Endothelial cell of umbilical vein (primary cell): ENCODE data around the gene PYHIN1. TPM values are rescaled to one million over a fixed set of nuclear protein-coding genes. Genes with fewer than 3 reads are reported as not detected.

ENCODE experiments used
- BruUV-seq: library from RNA; stranded (reverse); fragments of 400-500 nt; replicated peaks from 2 replicates; lab custom pipeline; 2021; lab: Mats Ljungman, UMichigan
- CTCF ChIA-PET: fragments of 300-600, 350-600 bp; sonication (Branson Sonifier 250); formaldehyde crosslinking; loops from one replicate; lab custom pipeline; 2021; ENCODE audit warnings: antibody characterized with exemption, inconsistent platforms; lab: Charles Lee
- POLR2A ChIA-PET: fragments of 300-600, 350-600 bp; sonication (Branson Sonifier 250); formaldehyde crosslinking; loops from one replicate; lab custom pipeline; 2021; ENCODE audit warnings: antibody characterized with exemption, inconsistent platforms; lab: Charles Lee
- DNase-seq: peaks from one replicate; pipeline ENCODE4 v3.0.0-alpha.2; 2011; ENCODE audit warnings: low read depth, low spot score
- FAIRE-seq: peaks from 2 replicates; lab custom pipeline; 2011; peaks lifted over from hg19 to GRCh38; lab: Jason Lieb, UNC
- H2AFZ ChIP-seq: 2 replicates; pipeline ENCODE4 v1.6.0; 2012; ENCODE audit warnings: low read depth, low read length, control low read depth, inconsistent platforms
- H3K27ac ChIP-seq: 2 replicates; pipeline ENCODE4 v1.5.1; 2011; ENCODE audit warnings: low read depth, mild to moderate bottlenecking, control low read depth, low read length, moderate library complexity; ENCODE audit not compliant: insufficient read depth
- H3K27me3 ChIP-seq, 2 experiments: 2 replicates each; pipeline versions ENCODE4 v1.6.0 to v1.6.1; 2011; ENCODE audit warnings: low read length in 2 of 2, mixed read lengths in 1 of 2; ENCODE audit not compliant: control insufficient read depth in 2 of 2, insufficient read depth in 2 of 2
- H3K36me3 ChIP-seq, 2 experiments: 2 replicates in 1 of 2; 3 replicates in 1 of 2; pipeline ENCODE4 v1.5.1; 2011; ENCODE audit warnings: low read length in 2 of 2, mild to moderate bottlenecking in 1 of 2, moderate library complexity in 1 of 2; ENCODE audit not compliant: control insufficient read depth in 2 of 2, insufficient read depth in 2 of 2; ENCODE audit errors: extremely low read depth in 1 of 2
- H3K4me1 ChIP-seq: 3 replicates; pipeline ENCODE4 v1.5.1; 2011; ENCODE audit warnings: mild to moderate bottlenecking, low read length; ENCODE audit not compliant: control insufficient read depth, insufficient read depth; ENCODE audit errors: extremely low read depth
- H3K4me2 ChIP-seq: 2 replicates; pipeline ENCODE4 v1.6.1; 2011; ENCODE audit warnings: low read length, control low read depth, mixed read lengths; ENCODE audit not compliant: insufficient read depth
- H3K4me3 ChIP-seq, 3 experiments: fragments of 200-600 bp in 1 of 3; sonication (generic), shearing (Covaris generic) in 1 of 3; replicated peaks in 1 of 3; 2 replicates each; pipeline ENCODE4 v1.5.1; 2011 to 2016; ENCODE audit warnings: control low read depth in 3 of 3, low read length in 3 of 3, mild to moderate bottlenecking in 2 of 3, inconsistent platforms in 1 of 3, low read depth in 1 of 3, moderate library complexity in 1 of 3; ENCODE audit not compliant: insufficient read depth in 1 of 3
- H3K79me2 ChIP-seq: 2 replicates; pipeline ENCODE4 v1.6.0; 2012; ENCODE audit warnings: low read length, inconsistent platforms; ENCODE audit not compliant: control insufficient read depth, insufficient read depth
- H3K9ac ChIP-seq: replicated peaks from 2 replicates; pipeline ENCODE3; 2011; ENCODE audit warnings: low read length, control low read depth; ENCODE audit not compliant: insufficient read depth; ENCODE audit errors: extremely low read depth
- H3K9me1 ChIP-seq: replicated peaks from 3 replicates; pipeline ENCODE4 v1.6.0; 2011; ENCODE audit warnings: mild to moderate bottlenecking, low read length; ENCODE audit not compliant: control insufficient read depth, insufficient read depth; ENCODE audit errors: extremely low read depth
- H3K9me3 ChIP-seq: replicated peaks from 2 replicates; pipeline ENCODE4 v1.5.1; 2012; ENCODE audit warnings: low read length, inconsistent platforms; ENCODE audit not compliant: control insufficient read depth, insufficient read depth
- H4K20me1 ChIP-seq: replicated peaks from 2 replicates; pipeline ENCODE3; 2011; ENCODE audit warnings: mild to moderate bottlenecking, low read length; ENCODE audit not compliant: control insufficient read depth, insufficient read depth; ENCODE audit errors: extremely low read depth
- CTCF ChIP-seq, 2 donors: IDR thresholded peaks; 1 replicate in 1 of 2; 2 replicates in 1 of 2; pipeline ENCODE4 v1.5.1; 2011; ENCODE audit warnings: low read length in 2 of 2, mild to moderate bottlenecking in 2 of 2, moderate library complexity in 2 of 2, control low read depth in 1 of 2, inconsistent platforms in 1 of 2, low read depth in 1 of 2; ENCODE audit not compliant: insufficient read depth in 1 of 2; ENCODE audit errors: extremely low read depth in 1 of 2
- EZH2 ChIP-seq: IDR thresholded peaks from 2 replicates; pipeline ENCODE4 v1.6.1; 2012; ENCODE audit warnings: borderline replicate concordance, low read depth, mild to moderate bottlenecking, moderate library complexity, low read length, inconsistent platforms; ENCODE audit not compliant: severe bottlenecking
- FOS ChIP-seq: IDR thresholded peaks from 2 replicates; pipeline ENCODE4 v1.6.1; 2011; ENCODE audit warnings: mild to moderate bottlenecking, low read length, moderate library complexity, borderline replicate concordance; ENCODE audit not compliant: insufficient read depth
- GATA2 ChIP-seq: IDR thresholded peaks from 2 replicates; pipeline ENCODE4 v1.7.0; 2011; ENCODE audit warnings: low read depth, mild to moderate bottlenecking, moderate library complexity, mixed read lengths, low read length; ENCODE audit not compliant: insufficient read length, insufficient read depth
- JUN ChIP-seq: IDR thresholded peaks from 2 replicates; pipeline ENCODE4 v1.6.1; 2011; ENCODE audit warnings: borderline replicate concordance, low read depth; ENCODE audit not compliant: insufficient read length, insufficient read depth
- MYC ChIP-seq: IDR thresholded peaks from one replicate; pipeline ENCODE4 v1.6.1; 2011; ENCODE audit warnings: mild to moderate bottlenecking, low read depth, low read length
- POLR2A ChIP-seq: IDR thresholded peaks from 2 replicates; pipeline ENCODE4 v1.6.1; 2012; ENCODE audit warnings: low read depth, mild to moderate bottlenecking, control low read depth, low read length
- POLR2AphosphoS5 ChIP-seq: IDR thresholded peaks from 2 replicates; pipeline ENCODE4 v1.6.1; 2012; ENCODE audit warnings: low read depth, mild to moderate bottlenecking, control low read depth, low read length, moderate library complexity; ENCODE audit not compliant: insufficient read depth
- dilution Hi-C: fragments of 300-500 bp; cut with MboI; formaldehyde crosslinking; loops from one replicate; pipeline ENCODE4 v1.15.0; 2019; ENCODE audit warnings: low sequenced_read_pairs; ENCODE audit not compliant: extremely low pct_ligation_motif_present
- intact Hi-C: fragments of 100-400 bp; cut with micrococcal nuclease; formaldehyde crosslinking; loops from one replicate; pipeline ENCODE4 v1.10.0; 2022
- polyA plus RNA-seq, 4 experiments: library from polyadenylated mRNA; depleted of rRNA in 3 of 4; stranded (reverse) in 3 of 4; unstranded in 1 of 4; fragments of >200 nt; gene quantifications; 2 replicates each; pipeline versions ENCODE4 v1.2.1 to v1.2.3, GENCODE V29; 2011 to 2012; ENCODE audit warnings: missing spikeins in 1 of 4
- total RNA-seq: library from RNA; stranded (reverse); gene quantifications from 2 replicates; pipeline ENCODE4 v1.2.3, GENCODE V29; 2021
- TF ChIP-seq, protein P1 (sequence below): IDR thresholded peaks from 2 replicates; pipeline ENCODE4 v1.6.1; 2011; ENCODE audit not compliant: insufficient read depth, insufficient read length

PYHIN1 gene
- total and polyA plus RNA-seq, 2 donors (not counting 3 experiments of a cell fraction or from before 2014, with no cell fraction given) = not detected

- Histone ChIP-seq H3K27ac (no peak overlapping the region), H2AFZ (no peak overlapping the region), H4K20me1 (no peaks in the 10 kb centered on the region), H3K36me3 (no peaks in the 10 kb centered on the region), H3K4me3 (no peak overlapping the region), H3K9ac (no peak overlapping the region), H3K4me2 (no peak overlapping the region), H3K27me3 (peaks cover 2% of the 10 kb centered on the region in 2 experiments), H3K79me2 (no peaks in the 10 kb centered on the region), H3K9me3 (no peaks in the 10 kb centered on the region), H3K9me1 (no peaks in the 10 kb centered on the region), H3K4me1 (no peaks in the 10 kb centered on the region)
- dilution Hi-C loops (no loop called here), intact Hi-C loops (no loop called here)
- FAIRE-seq (no peak), DNase-seq (no peak)
- POLR2A ChIA-PET = no interaction called here
- CTCF ChIA-PET = interaction anchor here (1.0 kb wide), 1 partner anchor 15 kb away, joined by 3 read pairs; no protein-coding TSS in a partner anchor
- TF ChIP-seq, protein P1, sequence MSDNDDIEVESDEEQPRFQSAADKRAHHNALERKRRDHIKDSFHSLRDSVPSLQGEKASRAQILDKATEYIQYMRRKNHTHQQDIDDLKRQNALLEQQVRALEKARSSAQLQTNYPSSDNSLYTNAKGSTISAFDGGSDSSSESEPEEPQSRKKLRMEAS = no peak
- TF ChIP-seq EZH2 (no peak), MYC (no peak), CTCF (IDR thresholded peaks at IDR 0.05; ENCODE audit: extremely low read depth in 1 of 2, insufficient read depth in 1 of 2, low read depth in 1 of 2, low read length in 2 of 2) (no peak), JUN (no peak), POLR2AphosphoS5 (no peak), POLR2A (no peak), FOS (no peak), GATA2 (no peak)
- BruUV-seq = no TSS peak
Measured at GRCh38 chr1:158979229-158979628, 47.9 kb downstream of the PYHIN1 start.
